HuH-7.5 (cell line): ENCODE results near the gene DRD4.
"Not testable (repeated sequence)": the region's sequence is repeated elsewhere in the genome, so short reads cannot be mapped to it uniquely, and the experiment has no call there.

ENCODE experiments used
- DNase-seq: peaks from one replicate; pipeline ENCODE4 v3.0.0; 2011; ENCODE audit warnings: low spot score

DRD4 gene

DNA sequence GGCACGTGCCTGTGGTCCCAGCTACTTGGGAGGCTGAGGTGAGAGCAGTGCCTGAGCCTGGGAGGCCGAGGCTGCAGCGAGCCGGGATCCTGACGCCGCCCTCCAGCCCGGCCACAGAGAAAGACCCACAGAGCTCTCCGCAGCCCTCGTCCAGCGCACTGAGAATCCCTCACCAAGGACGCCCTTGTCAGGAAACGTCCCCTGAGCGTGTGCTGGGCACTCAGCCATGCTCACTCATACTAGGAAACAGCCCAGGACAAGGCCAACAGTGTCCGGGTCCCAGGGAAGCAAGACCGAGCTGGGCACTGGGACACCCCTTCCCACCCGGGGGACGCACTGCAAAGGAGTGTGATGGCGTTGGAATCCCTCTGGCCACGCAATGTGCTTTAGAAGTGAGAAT is 43.4 kb downstream of the DRD4 start:
- no peak for DNase-seq

DNA sequence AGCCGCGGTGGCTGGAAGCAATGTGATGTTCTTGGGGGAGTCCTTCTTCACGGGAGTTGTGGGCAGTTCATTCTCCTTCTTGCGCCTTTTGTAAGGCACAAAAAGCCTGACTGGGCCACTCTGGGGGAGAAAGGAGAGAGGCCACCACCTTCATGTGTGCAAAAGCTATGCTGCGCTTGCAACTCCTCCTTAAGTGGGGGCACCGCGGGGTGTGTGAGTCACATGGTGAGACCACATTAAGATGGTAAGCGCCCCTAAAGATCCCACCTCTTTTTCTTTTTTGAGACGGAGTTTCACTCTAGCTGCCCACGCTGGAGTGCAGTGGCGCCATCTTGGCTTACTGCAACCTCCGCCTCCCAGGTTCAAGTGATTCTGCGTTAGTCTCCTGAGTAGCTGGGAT is 43.9 kb downstream of the DRD4 start:
- DNase-seq, result no peak

DNA sequence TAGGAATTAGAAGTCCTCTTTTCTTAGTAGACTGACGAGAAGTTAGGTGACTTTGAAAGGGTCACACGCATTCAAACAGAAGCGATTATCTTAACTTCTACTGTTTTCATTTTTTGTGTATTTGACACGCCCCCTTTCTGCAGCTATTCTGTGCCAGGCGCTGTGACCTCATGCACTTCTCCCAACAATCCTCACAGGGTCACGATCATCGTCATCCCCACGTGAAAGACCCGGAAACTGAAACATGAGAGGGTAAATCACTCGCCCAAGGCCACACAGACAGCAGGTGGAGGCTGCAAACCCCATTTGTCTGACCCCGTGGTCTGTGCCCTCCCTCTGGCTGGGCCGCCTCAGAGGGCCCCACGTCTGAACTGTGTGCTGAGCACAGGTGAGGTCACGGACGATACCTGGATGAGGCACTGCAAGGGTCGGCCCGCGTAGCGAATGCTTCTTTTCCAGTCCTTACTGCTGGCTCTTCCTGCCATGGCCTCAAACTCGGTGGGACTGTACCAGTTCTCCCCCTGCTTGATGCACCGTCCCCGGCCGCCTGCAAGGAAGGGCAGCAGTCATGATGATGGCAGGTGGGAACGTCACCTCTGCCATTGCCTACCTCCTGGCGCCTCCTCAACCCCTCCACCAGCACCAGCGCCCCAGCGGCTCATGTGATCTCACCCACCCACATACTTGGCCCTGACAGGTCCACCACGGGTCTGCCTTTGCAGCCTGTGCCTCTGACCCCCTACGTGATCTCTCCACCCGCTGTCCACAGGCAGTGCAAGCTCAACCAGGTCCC is 49.6 kb downstream of the DRD4 start:
- no peak for DNase-seq

DNA sequence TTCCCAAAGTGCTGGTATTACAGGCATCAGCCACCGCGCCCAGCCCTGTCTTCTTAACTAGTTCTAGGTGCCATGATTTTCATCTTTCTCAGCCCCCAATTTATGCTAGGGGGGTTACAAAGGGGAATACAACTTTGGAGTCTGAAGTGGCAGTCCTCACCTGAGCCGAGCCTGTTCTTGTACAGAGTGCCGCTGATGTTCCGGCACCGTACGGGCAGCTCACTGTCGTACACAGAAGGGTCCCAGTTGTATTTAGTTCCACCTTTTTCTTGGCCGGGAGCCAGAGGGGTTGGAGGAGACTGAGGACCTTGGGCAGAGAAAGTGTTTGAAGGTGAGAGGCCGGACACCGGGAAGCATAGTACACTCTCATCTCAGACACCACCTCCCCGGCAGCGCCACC is 50.7 kb downstream of the DRD4 start:
- no peak for DNase-seq

DNA sequence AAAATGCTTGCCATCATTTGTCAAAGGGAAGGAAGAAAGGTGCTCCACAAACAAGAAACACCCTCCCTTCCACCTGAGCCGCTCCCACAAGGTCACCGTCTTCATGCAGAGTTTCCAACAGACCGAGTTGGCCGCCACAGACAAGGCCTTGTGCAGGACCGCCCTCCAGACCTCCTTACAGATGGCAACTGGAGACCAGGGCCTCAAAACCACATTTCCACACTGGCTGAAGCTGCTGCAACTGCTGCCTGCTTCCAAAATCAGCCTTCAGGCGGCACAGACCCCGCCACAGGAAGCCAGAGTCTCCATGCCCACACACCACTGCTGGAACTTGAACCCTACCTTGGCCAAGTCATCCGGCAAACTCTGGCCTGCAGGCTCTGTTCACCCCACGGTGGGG is 51.6 kb downstream of the DRD4 start:
- no peak for DNase-seq

DNA sequence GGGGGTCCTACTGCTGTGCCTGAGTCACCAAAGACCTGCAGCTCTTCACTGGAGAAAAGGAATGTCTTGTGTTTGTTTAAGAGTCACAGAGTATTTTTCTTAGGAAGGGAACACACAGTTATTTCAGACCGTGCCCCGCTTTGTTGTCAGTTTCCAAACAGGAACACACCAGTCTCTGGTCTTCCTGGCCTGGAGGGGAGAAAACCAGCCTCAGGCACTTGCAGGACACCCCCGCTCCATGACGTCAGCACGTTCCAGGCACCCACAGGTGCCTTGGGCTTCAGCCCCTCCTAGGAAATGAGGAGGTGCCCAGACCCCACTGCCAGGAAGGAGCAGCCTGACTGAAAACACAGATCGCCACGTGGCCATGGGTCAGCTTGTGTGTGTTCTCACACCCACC is 52.6 kb downstream of the DRD4 start:
- no peak for DNase-seq

DNA sequence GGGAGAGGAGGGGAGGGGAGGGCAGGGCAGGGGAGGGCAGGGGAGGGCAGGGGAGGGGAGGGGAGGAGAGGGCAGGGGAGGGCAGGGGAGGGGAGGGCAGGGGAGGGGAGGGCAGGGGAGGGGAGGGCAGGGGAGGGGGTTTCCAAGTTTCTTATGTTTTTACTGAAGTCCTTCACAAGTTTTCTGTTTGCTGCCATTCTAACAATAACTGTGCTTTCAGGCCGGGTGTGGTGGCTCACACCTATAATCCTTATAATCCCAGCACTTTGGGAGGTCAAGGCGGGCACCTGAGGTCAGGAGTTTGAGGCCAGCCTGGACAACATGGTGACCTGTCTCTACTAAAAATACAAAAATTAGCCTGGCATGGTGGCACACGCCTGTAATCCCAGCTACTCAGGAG is 53.2 kb downstream of the DRD4 start:
- not testable (repeated sequence) for DNase-seq
